Activated CD8-positive, alpha-beta memory T cell treated with anti-CD3 and anti-CD28 coated beads for 36 hours (primary cell): ENCODE data around the gene CCL13. TPM values are rescaled to one million over a fixed set of nuclear protein-coding genes. Genes with fewer than 3 reads are reported as not detected.

Source experiments
- CTCF ChIA-PET: fragments of 350-600 bp; sonication (Branson Sonifier 250); formaldehyde crosslinking; loops from one replicate; lab custom pipeline; 2021; ENCODE audit warnings: antibody characterized with exemption; lab: Charles Lee
- POLR2A ChIA-PET: fragments of 350-600 bp; sonication (Branson Sonifier 250); formaldehyde crosslinking; loops from one replicate; lab custom pipeline; 2021; ENCODE audit warnings: antibody characterized with exemption; lab: Charles Lee
- total RNA-seq, 2 experiments: library from RNA; stranded (reverse); gene quantifications; one replicate each; pipeline ENCODE4 v1.2.3, GENCODE V29; 2021

CCL13 gene
- total RNA-seq, 2 experiments from 2014 or later = not detected

- ChIA-PET POLR2A (no interaction called here), CTCF (interaction anchor here (1.7 to 2.2 kb wide), 2 partner anchors 15 to 177 kb away, joined by 6 read pairs; no protein-coding TSS in a partner anchor)
Observed at GRCh38 chr17:34377078-34377823, 21.0 kb downstream of the CCL13 start.

GRCh38 chr17:34378664-34379101 is 22.4 kb downstream of the CCL13 start:
- CTCF ChIA-PET = interaction anchor here (2.2 kb wide), 1 partner anchor 178 kb away, joined by 6 read pairs; no protein-coding TSS in a partner anchor
- POLR2A ChIA-PET = no interaction called here

- POLR2A ChIA-PET = no interaction called here
- CTCF ChIA-PET = no interaction called here
Observed at GRCh38 chr17:34379868-34380267, 23.6 kb downstream of the CCL13 start.

GRCh38 chr17:34382621-34383124 is 26.4 kb downstream of the CCL13 start:
- ChIA-PET CTCF (interaction anchor here (0.8 to 1.7 kb wide), 3 partner anchors 21 to 596 kb away, joined by 3 to 7 read pairs (median 3); no protein-coding TSS in a partner anchor), POLR2A (no interaction called here)

- ChIA-PET CTCF (interaction anchor here (1.3 to 1.7 kb wide), 2 partner anchors 22 to 183 kb away, joined by 3 to 7 read pairs; no protein-coding TSS in a partner anchor), POLR2A (no interaction called here)
Observed at GRCh38 chr17:34383216-34383615, 26.9 kb downstream of the CCL13 start.

GRCh38 chr17:34384271-34384670 is 28.0 kb downstream of the CCL13 start:
- POLR2A ChIA-PET = interaction anchor here (1.1 kb wide), 1 partner anchor 32 kb away, joined by 3 read pairs; no protein-coding TSS in a partner anchor
- CTCF ChIA-PET = interaction anchor here (1.4 kb wide), 1 partner anchor 23 kb away, joined by 7 read pairs; no protein-coding TSS in a partner anchor

- POLR2A ChIA-PET = interaction anchor here (1.1 kb wide), 1 partner anchor 31 kb away, joined by 3 read pairs; no protein-coding TSS in a partner anchor
- CTCF ChIA-PET = interaction anchor here (1.4 kb wide), 1 partner anchor 23 kb away, joined by 7 read pairs; no protein-coding TSS in a partner anchor
Observed at GRCh38 chr17:34384822-34385605, 28.7 kb downstream of the CCL13 start.

- CTCF ChIA-PET = no interaction called here
Observed at GRCh38 chr17:34386343-34386696, 30.0 kb downstream of the CCL13 start.

GRCh38 chr17:34386697-34387550 is 30.6 kb downstream of the CCL13 start:
- CTCF ChIA-PET = interaction anchor here (1.3 kb wide), 1 partner anchor 26 kb away, joined by 4 read pairs; no protein-coding TSS in a partner anchor
- POLR2A ChIA-PET = no interaction called here

More at GRCh38 chr17:34386343-34386696, 30.0 kb downstream of the CCL13 start:
- POLR2A ChIA-PET = no interaction called here

- ChIA-PET POLR2A (no interaction called here), CTCF (interaction anchor here (1.3 kb wide), 1 partner anchor 26 kb away, joined by 4 read pairs; no protein-coding TSS in a partner anchor)
Observed at GRCh38 chr17:34387566-34387965, 31.3 kb downstream of the CCL13 start.

GRCh38 chr17:34389126-34389750 is 33.0 kb downstream of the CCL13 start:
- ChIA-PET CTCF (interaction anchor here (0.8 to 1.1 kb wide), 2 partner anchors 28 to 249 kb away, joined by 4 read pairs; no protein-coding TSS in a partner anchor), POLR2A (interaction anchor here (0.6 kb wide), 1 partner anchor 220 kb away, joined by 4 read pairs; no protein-coding TSS in a partner anchor)

GRCh38 chr17:34390649-34391048 is 34.4 kb downstream of the CCL13 start:
- POLR2A ChIA-PET = no interaction called here
- CTCF ChIA-PET = no interaction called here

GRCh38 chr17:34391241-34391640 is 35.0 kb downstream of the CCL13 start:
- CTCF ChIA-PET = no interaction called here
- POLR2A ChIA-PET = no interaction called here

- CTCF ChIA-PET = no interaction called here
Observed at GRCh38 chr17:34393401-34393800, 37.1 kb downstream of the CCL13 start.

GRCh38 chr17:34397265-34397664 is 41.0 kb downstream of the CCL13 start:
- POLR2A ChIA-PET = no interaction called here
- CTCF ChIA-PET = no interaction called here

More at GRCh38 chr17:34393401-34393800, 37.1 kb downstream of the CCL13 start:
- POLR2A ChIA-PET = no interaction called here

- ChIA-PET POLR2A (no interaction called here), CTCF (interaction anchor here (1.2 to 3.3 kb wide), 2 partner anchors 75 to 198 kb away, joined by 3 to 7 read pairs; no protein-coding TSS in a partner anchor)
Observed at GRCh38 chr17:34398990-34399389, 42.7 kb downstream of the CCL13 start.

- ChIA-PET POLR2A (no interaction called here), CTCF (interaction anchor here (3.3 kb wide), 1 partner anchor 199 kb away, joined by 7 read pairs; no protein-coding TSS in a partner anchor)
Observed at GRCh38 chr17:34399725-34400124, 43.4 kb downstream of the CCL13 start.
